ENCODE results near the gene EPC2.
"Not testable (repeated sequence)": the region's sequence is repeated elsewhere in the genome, so short reads cannot be mapped to it uniquely, and the experiment has no call there.

The EPC2 gene

GRCh38 chr2:148670773-148671172, 26.2 kb downstream of the EPC2 start:
- Mint-ChIP-seq H3K36me3 (ENCODE audit: low read depth) (no peaks in the 10 kb centered on the region), H3K27me3 (no peaks in the 10 kb centered on the region), H3K9me3 (no peaks in the 10 kb centered on the region), H3K4me1 (ENCODE audit: low read depth) (peaks cover 80% of the 10 kb centered on the region), H3K27ac (peak overlapping the region; percentile 48), H3K4me3 (no peak overlapping the region)
- intact Hi-C loops (cut with micrococcal nuclease), result no loop called here

GRCh38 chr2:148674063-148675020, 29.8 kb downstream of the EPC2 start:
- H3K9me3 Mint-ChIP-seq, result no peaks in the 10 kb centered on the region
- intact Hi-C loops (cut with micrococcal nuclease), result loop anchor here (5.0 kb wide), 1 partner anchor 37 kb away; no protein-coding TSS in a partner anchor
- no peak overlapping the region for H3K4me3 Mint-ChIP-seq
- H3K4me1 Mint-ChIP-seq (ENCODE audit: low read depth), result peaks cover 66% of the 10 kb centered on the region
- H3K27me3 Mint-ChIP-seq, result no peaks in the 10 kb centered on the region
- H3K36me3 Mint-ChIP-seq (ENCODE audit: low read depth), result peaks cover 11% of the 10 kb centered on the region
- no peak overlapping the region for H3K27ac Mint-ChIP-seq

GRCh38 chr2:148675708-148676107, 31.2 kb downstream of the EPC2 start:
- Mint-ChIP-seq H3K27me3 (no peaks in the 10 kb centered on the region), H3K36me3 (ENCODE audit: low read depth) (peaks cover 11% of the 10 kb centered on the region), H3K27ac (no peak overlapping the region), H3K9me3 (no peaks in the 10 kb centered on the region), H3K4me1 (ENCODE audit: low read depth) (peaks cover 61% of the 10 kb centered on the region), H3K4me3 (no peak overlapping the region)
- intact Hi-C loops (cut with micrococcal nuclease), result loop anchor here (5.0 kb wide), 1 partner anchor 38 kb away; no protein-coding TSS in a partner anchor

DNA sequence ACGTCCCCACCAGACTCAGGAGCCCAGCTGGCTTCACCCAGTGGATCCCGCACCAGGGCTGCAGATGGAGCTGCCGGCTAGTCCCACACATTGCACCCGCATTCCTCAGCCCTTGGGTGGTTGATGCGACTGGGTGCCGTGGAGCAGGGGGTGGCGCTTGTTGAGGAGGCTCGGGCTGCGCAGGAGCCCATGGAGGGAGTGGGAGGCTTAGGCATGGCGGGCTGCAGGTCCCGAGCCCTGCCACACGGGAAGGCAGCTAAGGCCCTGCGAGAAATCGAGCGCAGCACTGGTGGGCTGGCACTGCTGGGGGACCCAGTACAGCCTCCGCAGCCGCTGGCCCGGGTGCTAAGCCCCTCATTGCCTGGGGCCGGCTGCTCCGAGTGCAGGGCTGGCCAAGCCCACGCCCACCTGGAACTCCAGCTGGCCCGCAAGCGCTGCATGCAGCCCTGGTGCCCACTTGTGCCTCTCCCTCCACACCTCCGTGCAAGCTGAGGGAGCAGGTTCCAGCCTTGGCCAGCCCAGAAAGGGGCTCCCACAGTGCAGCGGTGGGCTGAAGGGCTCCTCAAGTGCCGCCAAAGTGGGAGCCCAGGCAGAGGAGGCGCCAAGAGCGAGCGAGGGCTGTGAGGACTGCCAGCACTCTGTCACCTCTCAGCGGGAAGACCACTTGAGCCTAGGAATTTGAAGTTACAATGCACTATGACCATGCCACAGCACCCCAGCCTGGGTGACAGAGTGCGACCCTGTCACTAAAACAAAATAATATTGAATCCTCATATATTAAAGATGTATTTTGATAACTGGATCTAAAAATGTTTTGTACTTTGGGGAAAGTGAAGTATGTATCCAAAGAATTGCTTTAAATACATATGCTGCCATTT, 34.0 kb downstream of the EPC2 start:
- Mint-ChIP-seq H3K36me3 (ENCODE audit: low read depth) (peaks cover 11% of the 10 kb centered on the region), H3K4me1 (ENCODE audit: low read depth) (peaks cover 55% of the 10 kb centered on the region)
- intact Hi-C loops (cut with micrococcal nuclease), result loop anchor here (5.0 kb wide), 1 partner anchor 41 kb away; no protein-coding TSS in a partner anchor
- H3K4me3 Mint-ChIP-seq, H3K27ac Mint-ChIP-seq, H3K27me3 Mint-ChIP-seq, H3K9me3 Mint-ChIP-seq: not testable (repeated sequence)

DNA sequence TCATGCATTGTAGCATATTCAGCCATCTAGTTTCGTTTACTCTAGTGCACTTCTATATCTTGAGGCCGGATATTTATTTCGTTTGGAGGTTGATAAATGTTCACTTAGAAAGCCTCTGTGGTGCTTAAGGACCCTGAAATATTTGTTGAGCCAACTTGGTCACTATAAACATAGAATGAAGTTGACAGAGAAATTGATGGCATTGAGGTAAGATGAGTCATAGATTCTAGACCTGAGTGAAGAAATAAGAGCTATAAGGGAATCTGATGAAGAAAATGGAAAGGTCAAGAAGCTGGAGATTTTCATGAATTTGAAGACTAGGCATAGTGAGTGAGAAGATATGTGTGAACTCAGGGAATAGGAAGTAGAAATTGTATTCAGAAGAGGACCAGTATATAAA, 35.9 kb downstream of the EPC2 start:
- Mint-ChIP-seq H3K4me3 (no peak overlapping the region), H3K4me1 (ENCODE audit: low read depth) (peaks cover 37% of the 10 kb centered on the region), H3K27me3 (no peaks in the 10 kb centered on the region), H3K9me3 (no peaks in the 10 kb centered on the region), H3K27ac (no peak overlapping the region), H3K36me3 (ENCODE audit: low read depth) (peaks cover 11% of the 10 kb centered on the region)
- intact Hi-C loops (cut with micrococcal nuclease), result no loop called here

DNA sequence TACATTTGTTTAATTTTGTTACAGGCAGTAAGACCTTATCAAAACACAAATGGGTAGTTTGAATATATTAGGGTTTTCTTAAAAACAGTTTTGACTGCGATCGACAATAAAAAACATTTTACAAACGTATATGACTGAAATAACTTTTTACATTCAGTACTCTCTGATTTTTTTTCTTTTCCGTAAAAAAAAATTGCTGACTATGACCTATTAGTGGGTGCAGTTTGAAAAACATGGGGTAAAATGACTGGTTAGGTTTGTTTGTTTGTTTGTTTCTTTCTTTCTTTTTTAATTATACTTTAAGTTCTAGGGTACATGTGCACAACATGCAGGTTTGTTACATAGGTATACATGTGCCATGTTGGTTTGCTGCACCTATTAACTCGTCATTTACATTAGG, 36.9 kb downstream of the EPC2 start:
- Mint-ChIP-seq H3K4me1 (ENCODE audit: low read depth) (peaks cover 35% of the 10 kb centered on the region), H3K36me3 (ENCODE audit: low read depth) (peaks cover 11% of the 10 kb centered on the region), H3K9me3 (no peaks in the 10 kb centered on the region), H3K27ac (no peak overlapping the region), H3K27me3 (no peaks in the 10 kb centered on the region), H3K4me3 (no peak overlapping the region)
- intact Hi-C loops (cut with micrococcal nuclease), result no loop called here

DNA sequence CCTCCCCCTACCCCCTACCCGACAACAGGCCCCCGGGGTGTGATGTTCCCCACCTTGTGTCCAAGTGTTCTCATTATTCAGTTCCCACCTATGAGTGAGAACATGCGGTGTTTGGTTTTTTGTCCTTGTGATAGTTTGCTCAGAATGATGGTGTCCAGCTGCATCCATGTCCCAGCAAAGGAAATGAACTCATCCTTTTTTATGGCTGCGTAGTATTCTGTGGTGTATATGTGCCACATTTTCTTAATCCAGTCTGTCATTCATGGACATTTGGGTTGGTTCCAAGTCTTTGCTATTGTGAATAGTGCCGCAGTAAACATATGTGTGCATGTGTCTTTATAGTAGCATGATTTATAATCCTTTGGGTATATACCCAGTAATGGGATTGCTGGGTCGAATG, 37.3 kb downstream of the EPC2 start:
- intact Hi-C loops (cut with micrococcal nuclease); H3K27ac Mint-ChIP-seq; H3K27me3 Mint-ChIP-seq; H3K9me3 Mint-ChIP-seq; H3K4me3 Mint-ChIP-seq: not testable (repeated sequence)
- Mint-ChIP-seq H3K36me3 (ENCODE audit: low read depth) (peaks cover 11% of the 10 kb centered on the region), H3K4me1 (ENCODE audit: low read depth) (peaks cover 31% of the 10 kb centered on the region)

- H3K9me3 Mint-ChIP-seq, result no peaks in the 10 kb centered on the region
- H3K27me3 Mint-ChIP-seq, result no peaks in the 10 kb centered on the region
- no peak overlapping the region for H3K4me3 Mint-ChIP-seq
- intact Hi-C loops (cut with micrococcal nuclease), result no loop called here
- H3K36me3 Mint-ChIP-seq (ENCODE audit: low read depth), result no peaks in the 10 kb centered on the region
- peaks cover 48% of the 10 kb centered on the region for H3K4me1 Mint-ChIP-seq (ENCODE audit: low read depth)
- no peak overlapping the region for H3K27ac Mint-ChIP-seq
Observed at GRCh38 chr2:148684507-148684906, 40.0 kb downstream of the EPC2 start.

DNA sequence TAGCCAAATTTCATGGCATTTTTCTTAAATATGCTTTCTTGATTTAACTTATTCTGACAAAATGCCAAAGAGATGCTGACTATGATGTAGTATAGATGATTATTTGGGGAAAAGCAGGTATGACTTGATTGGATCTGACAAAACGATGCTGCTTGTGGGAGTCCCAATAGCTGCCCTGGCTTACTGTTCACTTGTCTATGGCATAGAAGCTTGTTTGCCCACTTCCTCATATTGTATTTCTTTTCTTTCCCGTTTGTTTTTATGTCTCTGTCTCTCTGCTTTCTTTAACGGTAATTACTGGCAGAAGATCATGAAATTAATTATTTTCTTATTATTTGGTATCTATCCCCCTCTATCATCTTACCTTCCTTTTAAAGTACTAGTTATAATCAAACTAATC, 43.0 kb downstream of the EPC2 start:
- no peaks in the 10 kb centered on the region for H3K9me3 Mint-ChIP-seq
- no peaks in the 10 kb centered on the region for H3K27me3 Mint-ChIP-seq
- H3K4me1 Mint-ChIP-seq (ENCODE audit: low read depth), result peaks cover 33% of the 10 kb centered on the region
- H3K4me3 Mint-ChIP-seq, result no peak overlapping the region
- intact Hi-C loops (cut with micrococcal nuclease), result no loop called here
- no peak overlapping the region for H3K27ac Mint-ChIP-seq
- H3K36me3 Mint-ChIP-seq (ENCODE audit: low read depth), result peaks cover 24% of the 10 kb centered on the region

DNA sequence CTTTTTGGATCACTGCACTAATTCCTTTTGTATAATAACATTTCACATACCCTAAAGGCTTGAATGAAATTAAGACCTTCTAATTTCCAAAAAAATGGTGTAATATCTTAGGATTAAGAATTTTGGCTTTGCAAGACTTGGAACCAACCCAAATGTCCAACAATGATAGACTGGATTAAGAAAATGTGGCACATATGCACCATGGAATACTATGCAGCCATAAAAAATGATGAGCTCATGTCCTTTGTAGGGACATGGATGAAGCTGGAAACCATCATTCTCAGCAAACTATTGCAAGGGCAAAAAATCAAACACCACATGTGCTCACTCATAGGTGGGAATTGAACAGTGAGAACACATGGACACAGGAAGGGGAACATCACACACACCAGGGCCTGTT, 43.5 kb downstream of the EPC2 start:
- H3K9me3 Mint-ChIP-seq; intact Hi-C loops (cut with micrococcal nuclease); H3K27ac Mint-ChIP-seq; H3K4me3 Mint-ChIP-seq; H3K27me3 Mint-ChIP-seq: not testable (repeated sequence)
- Mint-ChIP-seq H3K36me3 (ENCODE audit: low read depth) (peaks cover 24% of the 10 kb centered on the region), H3K4me1 (ENCODE audit: low read depth) (peaks cover 28% of the 10 kb centered on the region)

DNA sequence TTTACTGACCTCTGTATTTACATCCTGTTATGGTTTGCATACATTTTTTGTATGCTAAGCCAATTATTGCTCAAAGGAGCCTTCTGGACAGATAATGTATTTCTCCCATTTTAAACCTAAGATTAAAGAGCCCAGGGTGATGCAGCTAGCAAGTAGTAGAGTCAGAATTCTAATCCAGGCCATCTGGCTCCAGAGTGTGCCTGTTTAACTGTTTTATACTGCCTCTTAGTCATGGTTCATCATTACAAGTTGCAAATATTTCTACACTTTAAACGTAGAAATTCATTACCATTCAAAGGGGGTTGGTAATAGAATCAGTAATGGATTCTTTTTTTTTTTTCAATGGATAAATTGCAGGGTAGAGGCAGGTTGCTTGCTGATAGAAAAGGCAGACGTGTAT, 52.4 kb downstream of the EPC2 start:
- Mint-ChIP-seq H3K4me3 (no peak overlapping the region), H3K27me3 (no peaks in the 10 kb centered on the region), H3K27ac (no peak overlapping the region), H3K4me1 (ENCODE audit: low read depth) (peaks cover 24% of the 10 kb centered on the region), H3K36me3 (ENCODE audit: low read depth) (peaks cover 68% of the 10 kb centered on the region), H3K9me3 (peaks cover 27% of the 10 kb centered on the region)
- intact Hi-C loops (cut with micrococcal nuclease), result no loop called here

DNA sequence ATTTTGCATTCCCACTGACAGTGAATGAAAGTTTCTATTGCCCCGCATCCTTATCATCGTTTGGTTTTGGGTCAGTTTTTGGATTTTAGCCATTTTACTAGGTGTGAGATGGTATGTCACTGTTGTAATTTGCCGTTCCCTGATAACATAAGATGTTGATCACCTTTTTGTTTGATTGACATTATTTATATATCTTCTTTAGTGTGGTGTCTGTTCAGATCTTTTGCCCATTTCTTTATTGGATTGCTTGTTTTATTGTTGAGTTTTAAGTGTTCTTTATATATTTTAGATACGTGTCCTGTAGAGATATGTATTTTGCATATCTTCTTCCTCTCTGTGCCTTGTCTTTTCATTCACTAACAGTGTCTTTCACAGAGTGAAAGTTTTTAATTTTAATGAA, 55.3 kb downstream of the EPC2 start:
- Mint-ChIP-seq H3K27ac (no peak overlapping the region), H3K36me3 (ENCODE audit: low read depth) (peaks cover 64% of the 10 kb centered on the region), H3K9me3 (peaks cover 33% of the 10 kb centered on the region), H3K4me1 (ENCODE audit: low read depth) (peaks cover 10% of the 10 kb centered on the region), H3K4me3 (no peak overlapping the region), H3K27me3 (no peaks in the 10 kb centered on the region)
- intact Hi-C loops (cut with micrococcal nuclease), result no loop called here

GRCh38 chr2:148701039-148701438, 56.5 kb downstream of the EPC2 start:
- peaks cover 41% of the 10 kb centered on the region for H3K9me3 Mint-ChIP-seq
- H3K27ac Mint-ChIP-seq, result no peak overlapping the region
- peaks cover 5% of the 10 kb centered on the region for H3K4me1 Mint-ChIP-seq (ENCODE audit: low read depth)
- peaks cover 63% of the 10 kb centered on the region for H3K36me3 Mint-ChIP-seq (ENCODE audit: low read depth)
- H3K4me3 Mint-ChIP-seq, result no peak overlapping the region
- H3K27me3 Mint-ChIP-seq, result no peaks in the 10 kb centered on the region
- intact Hi-C loops (cut with micrococcal nuclease), result no loop called here

DNA sequence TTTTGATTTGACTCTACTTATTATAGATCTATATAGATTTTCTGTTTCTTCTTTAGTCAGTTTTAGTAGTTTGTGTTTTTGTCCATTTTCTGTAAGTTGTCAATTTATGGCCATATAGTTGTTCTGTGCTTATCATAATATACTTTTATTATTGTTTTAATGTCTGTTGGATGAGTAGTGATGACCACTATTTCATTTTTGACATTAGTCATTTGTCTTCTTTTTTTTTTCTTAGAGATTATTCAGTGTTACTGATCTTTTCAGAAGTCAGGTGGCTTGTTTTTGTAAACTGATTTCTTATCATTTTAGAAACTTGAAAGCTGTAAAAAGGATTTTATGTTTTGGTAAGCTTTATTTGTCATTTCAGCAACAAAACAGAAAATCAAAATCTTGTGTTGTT, 57.3 kb downstream of the EPC2 start:
- intact Hi-C loops (cut with micrococcal nuclease), result no loop called here
- peaks cover 64% of the 10 kb centered on the region for H3K36me3 Mint-ChIP-seq (ENCODE audit: low read depth)
- H3K27me3 Mint-ChIP-seq, result no peaks in the 10 kb centered on the region
- no peak overlapping the region for H3K4me3 Mint-ChIP-seq
- peaks cover 5% of the 10 kb centered on the region for H3K4me1 Mint-ChIP-seq (ENCODE audit: low read depth)
- H3K9me3 Mint-ChIP-seq, result peaks cover 49% of the 10 kb centered on the region
- H3K27ac Mint-ChIP-seq, result peak overlapping the region; percentile 30

All from dendritic cell treated with granulocyte-macrophage colony-stimulating factor and Interleukin-4, amounts not matched to agents 40 ng/mL and 50 ng/mL, for 4 days (primary cell).